Tibial nerve (tissue), 4 donors: ENCODE data around the gene CYTH1.

Experiments used
- EP300 ChIP-seq, 2 donors: sonication (generic); formaldehyde crosslinking; IDR thresholded peaks; one replicate each; pipeline ENCODE4 v1.6.1; 2017; ENCODE audit warnings: antibody characterized with exemption in 2 of 2, mild to moderate bottlenecking in 1 of 2
- POLR2A ChIP-seq, 2 donors: fragments of 450-650 bp; IDR thresholded peaks; one replicate each; pipeline ENCODE4 v1.6.1; 2017; ENCODE audit warnings: antibody characterized with exemption in 2 of 2, mild to moderate bottlenecking in 2 of 2, moderate library complexity in 2 of 2
- TF ChIP-seq, protein P1 (sequence below), 5 experiments: fragments of 200-600 bp in 3 of 5; fragments of 450-650 bp in 2 of 5; sonication (generic) in 3 of 5; IDR thresholded peaks; one replicate each; pipeline ENCODE4 v1.5.1; 2016 to 2019; ENCODE audit warnings: antibody characterized with exemption in 5 of 5, mild to moderate bottlenecking in 3 of 5, moderate library complexity in 2 of 5

GRCh38 chr17:78645421-78646295, 136.4 kb downstream of the CYTH1 start:
- TF ChIP-seq POLR2A (IDR thresholded peaks at IDR 0.05), result peak in 1 of 2 donors; percentile 25
- TF ChIP-seq, protein P1, sequence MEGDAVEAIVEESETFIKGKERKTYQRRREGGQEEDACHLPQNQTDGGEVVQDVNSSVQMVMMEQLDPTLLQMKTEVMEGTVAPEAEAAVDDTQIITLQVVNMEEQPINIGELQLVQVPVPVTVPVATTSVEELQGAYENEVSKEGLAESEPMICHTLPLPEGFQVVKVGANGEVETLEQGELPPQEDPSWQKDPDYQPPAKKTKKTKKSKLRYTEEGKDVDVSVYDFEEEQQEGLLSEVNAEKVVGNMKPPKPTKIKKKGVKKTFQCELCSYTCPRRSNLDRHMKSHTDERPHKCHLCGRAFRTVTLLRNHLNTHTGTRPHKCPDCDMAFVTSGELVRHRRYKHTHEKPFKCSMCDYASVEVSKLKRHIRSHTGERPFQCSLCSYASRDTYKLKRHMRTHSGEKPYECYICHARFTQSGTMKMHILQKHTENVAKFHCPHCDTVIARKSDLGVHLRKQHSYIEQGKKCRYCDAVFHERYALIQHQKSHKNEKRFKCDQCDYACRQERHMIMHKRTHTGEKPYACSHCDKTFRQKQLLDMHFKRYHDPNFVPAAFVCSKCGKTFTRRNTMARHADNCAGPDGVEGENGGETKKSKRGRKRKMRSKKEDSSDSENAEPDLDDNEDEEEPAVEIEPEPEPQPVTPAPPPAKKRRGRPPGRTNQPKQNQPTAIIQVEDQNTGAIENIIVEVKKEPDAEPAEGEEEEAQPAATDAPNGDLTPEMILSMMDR (IDR thresholded peaks at IDR 0.05), result no peak
- TF ChIP-seq EP300 (IDR thresholded peaks at IDR 0.05), result peak; percentile 90 to 96
